Measurements from ENCODE around the gene SLC2A6. TPM values are rescaled to one million over a fixed set of nuclear protein-coding genes. Genes with fewer than 3 reads are reported as not detected.

The SLC2A6 gene
- total RNA-seq, 4 donors from 2014 or later: 0.41 to 2.4 (median 1.4) TPM

- no peak overlapping the region for H3K27ac ChIP-seq
- DNase-seq: no peak
- H3K9me3 ChIP-seq: no peaks in the 10 kb centered on the region
- no peak for ATAC-seq
- no peak overlapping the region for H3K4me3 ChIP-seq
- in situ Hi-C loops (cut with MboI; ENCODE audit: low sequenced_read_pairs in 4 of 4): no loop called here
- no peak for TF ChIP-seq CTCF (IDR thresholded peaks at IDR 0.05 in 4 of 5, conservative IDR thresholded peaks at IDR 0.05 in 1 of 5)
- TF ChIP-seq POLR2A (IDR thresholded peaks at IDR 0.05): no peak
- H3K4me1 ChIP-seq: peaks cover 5 to 15% of the 10 kb centered on the region in 2 donors
- intact Hi-C loops (cut with DNase I; ENCODE audit: low total_unique reads): no loop called here
- no peaks in the 10 kb centered on the region for H3K36me3 ChIP-seq
- H3K27me3 ChIP-seq: peaks cover 9 to 16% (median 10%) of the 10 kb centered on the region in 3 donors
Measured at GRCh38 chr9:133428617-133429101, 50.2 kb downstream of the SLC2A6 start.

DNA sequence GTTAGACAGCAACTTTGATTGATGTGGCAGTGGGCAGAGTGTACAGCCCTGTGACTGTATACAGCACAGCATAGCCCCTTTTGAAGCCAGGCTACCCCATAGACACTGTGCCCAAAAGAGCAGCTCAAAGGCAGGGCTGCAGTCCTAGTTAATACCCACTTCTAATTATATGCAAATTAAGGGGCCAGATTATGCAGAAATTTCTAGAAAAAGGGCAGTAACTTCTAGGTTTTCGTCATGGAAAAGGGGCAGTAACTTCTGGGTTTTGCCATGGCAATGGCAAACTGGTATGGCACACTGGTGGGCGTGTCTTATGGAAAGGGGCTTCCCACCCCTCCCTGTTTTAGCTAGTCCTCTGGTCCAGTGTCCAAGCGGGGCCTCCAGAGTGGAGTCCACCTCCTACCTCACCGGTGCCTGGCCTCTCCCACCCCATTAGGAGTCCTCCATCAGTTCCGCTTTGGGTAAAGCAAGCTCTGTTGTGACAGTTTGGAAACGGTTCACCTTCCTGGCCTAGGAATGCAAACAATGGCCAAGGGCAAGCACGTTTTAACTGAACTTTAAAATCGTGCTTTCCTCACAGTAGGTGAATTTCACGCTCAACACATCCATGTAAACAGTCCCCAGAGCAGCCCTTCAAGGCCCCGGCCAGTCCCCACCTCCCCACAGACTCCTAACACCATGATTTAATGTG, 51.1 kb downstream of the SLC2A6 start:
- Histone ChIP-seq H3K36me3 (no peaks in the 10 kb centered on the region), H3K4me1 (peaks cover 5 to 15% of the 10 kb centered on the region in 2 donors), H3K27me3 (peaks cover 9 to 16% (median 10%) of the 10 kb centered on the region in 3 donors), H3K9me3 (no peaks in the 10 kb centered on the region), H3K27ac (no peak overlapping the region), H3K4me3 (no peak overlapping the region)
- DNase-seq (no peak), ATAC-seq (no peak)
- in situ Hi-C loops (cut with MboI; ENCODE audit: low sequenced_read_pairs in 4 of 4): no loop called here
- intact Hi-C loops (cut with DNase I; ENCODE audit: low total_unique reads): loop anchor here (1.0 kb wide), 1 partner anchor 21 kb away; no protein-coding TSS in a partner anchor
- TF ChIP-seq POLR2A (IDR thresholded peaks at IDR 0.05): no peak
- no peak for TF ChIP-seq CTCF (IDR thresholded peaks at IDR 0.05 in 4 of 5, conservative IDR thresholded peaks at IDR 0.05 in 1 of 5)

- Histone ChIP-seq H3K4me1 (peaks cover 5 to 15% of the 10 kb centered on the region in 2 donors), H3K36me3 (no peaks in the 10 kb centered on the region), H3K4me3 (no peak overlapping the region), H3K27ac (no peak overlapping the region), H3K9me3 (no peaks in the 10 kb centered on the region), H3K27me3 (peaks cover 9 to 16% (median 10%) of the 10 kb centered on the region in 3 donors)
- intact Hi-C loops (cut with DNase I; ENCODE audit: low total_unique reads) (no loop called here), in situ Hi-C loops (cut with MboI; ENCODE audit: low sequenced_read_pairs in 4 of 4) (no loop called here)
- no peak for TF ChIP-seq CTCF (IDR thresholded peaks at IDR 0.05 in 4 of 5, conservative IDR thresholded peaks at IDR 0.05 in 1 of 5)
- TF ChIP-seq POLR2A (IDR thresholded peaks at IDR 0.05): no peak
- no peak for ATAC-seq
- no peak for DNase-seq
Measured at GRCh38 chr9:133426011-133426410, 52.9 kb downstream of the SLC2A6 start.

GRCh38 chr9:133425049-133425632, 53.8 kb downstream of the SLC2A6 start:
- H3K27ac ChIP-seq: peak overlapping the region; percentile 41 to 77 (median 54)
- DNase-seq (peak; percentile 48 to 52), ATAC-seq (peak; percentile 87 to 93)
- in situ Hi-C loops (cut with MboI; ENCODE audit: low sequenced_read_pairs in 4 of 4): no loop called here
- H3K4me1 ChIP-seq: peaks cover 5 to 15% of the 10 kb centered on the region in 2 donors
- TF ChIP-seq CTCF (IDR thresholded peaks at IDR 0.05 in 4 of 5, conservative IDR thresholded peaks at IDR 0.05 in 1 of 5) (no peak), POLR2A (IDR thresholded peaks at IDR 0.05) (peak in 1 of 2 donors; percentile 10)
- no peaks in the 10 kb centered on the region for H3K36me3 ChIP-seq
- intact Hi-C loops (cut with DNase I; ENCODE audit: low total_unique reads): no loop called here
- no peak overlapping the region for H3K4me3 ChIP-seq
- no peaks in the 10 kb centered on the region for H3K9me3 ChIP-seq
- H3K27me3 ChIP-seq: peaks cover 9 to 16% (median 10%) of the 10 kb centered on the region in 3 donors
